Lower leg skin (tissue), 3 donors: ENCODE measurements around the gene NTSR1.

Experiments used
- POLR2A ChIP-seq, 2 donors: fragments of 450-650 bp; IDR thresholded peaks; one replicate each; pipeline ENCODE4 v1.6.1; 2016 to 2017; ENCODE audit warnings: antibody characterized with exemption in 2 of 2, mild to moderate bottlenecking in 1 of 2, moderate library complexity in 1 of 2
- TF ChIP-seq, protein P1 (sequence below), 3 donors: fragments of 450-650 bp; IDR thresholded peaks; one replicate each; pipeline ENCODE4 v1.5.1; 2016; ENCODE audit warnings: antibody characterized with exemption in 3 of 3, mild to moderate bottlenecking in 3 of 3, moderate library complexity in 2 of 3

DNA sequence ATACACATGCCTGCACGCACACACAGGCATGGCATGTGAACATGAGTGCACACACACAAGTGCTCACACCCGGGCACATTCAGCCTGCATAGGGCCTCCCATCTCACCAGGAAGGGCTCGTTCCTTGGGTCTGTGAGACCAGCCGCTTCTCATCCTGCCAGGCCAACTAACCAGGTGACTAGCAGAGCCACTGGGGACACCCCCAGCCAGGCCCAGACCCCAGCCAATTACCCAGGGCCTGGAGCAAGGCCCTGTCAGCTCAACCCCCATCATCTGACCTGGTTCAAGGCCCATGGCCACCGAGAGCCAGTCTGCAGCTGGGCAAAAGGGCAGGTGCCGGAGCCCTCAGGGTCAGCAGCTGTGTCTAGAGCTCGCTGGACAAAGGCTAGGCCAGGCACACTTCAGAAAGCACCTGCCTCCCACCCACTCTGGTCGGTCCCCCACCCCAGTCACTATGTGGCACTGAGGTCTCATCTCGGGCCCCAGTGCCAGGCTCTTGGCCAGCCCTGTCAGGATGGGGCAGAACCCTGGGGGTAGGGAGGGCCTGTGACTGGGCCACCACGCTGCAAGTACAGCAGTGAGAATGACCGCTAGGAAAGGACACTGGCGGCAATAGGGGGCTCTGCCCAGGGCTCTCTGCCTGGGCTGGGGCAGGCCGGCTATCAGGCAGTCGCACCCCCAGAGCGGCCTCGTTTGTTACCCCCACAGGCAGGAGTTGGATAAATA lies 60.9 kb downstream of the NTSR1 start:
- TF ChIP-seq, protein P1, sequence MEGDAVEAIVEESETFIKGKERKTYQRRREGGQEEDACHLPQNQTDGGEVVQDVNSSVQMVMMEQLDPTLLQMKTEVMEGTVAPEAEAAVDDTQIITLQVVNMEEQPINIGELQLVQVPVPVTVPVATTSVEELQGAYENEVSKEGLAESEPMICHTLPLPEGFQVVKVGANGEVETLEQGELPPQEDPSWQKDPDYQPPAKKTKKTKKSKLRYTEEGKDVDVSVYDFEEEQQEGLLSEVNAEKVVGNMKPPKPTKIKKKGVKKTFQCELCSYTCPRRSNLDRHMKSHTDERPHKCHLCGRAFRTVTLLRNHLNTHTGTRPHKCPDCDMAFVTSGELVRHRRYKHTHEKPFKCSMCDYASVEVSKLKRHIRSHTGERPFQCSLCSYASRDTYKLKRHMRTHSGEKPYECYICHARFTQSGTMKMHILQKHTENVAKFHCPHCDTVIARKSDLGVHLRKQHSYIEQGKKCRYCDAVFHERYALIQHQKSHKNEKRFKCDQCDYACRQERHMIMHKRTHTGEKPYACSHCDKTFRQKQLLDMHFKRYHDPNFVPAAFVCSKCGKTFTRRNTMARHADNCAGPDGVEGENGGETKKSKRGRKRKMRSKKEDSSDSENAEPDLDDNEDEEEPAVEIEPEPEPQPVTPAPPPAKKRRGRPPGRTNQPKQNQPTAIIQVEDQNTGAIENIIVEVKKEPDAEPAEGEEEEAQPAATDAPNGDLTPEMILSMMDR (IDR thresholded peaks at IDR 0.05) = no peak
- no peak for TF ChIP-seq POLR2A (IDR thresholded peaks at IDR 0.05)
